Hepatocyte (in vitro differentiated cells): Measurements from ENCODE around the gene HMCN1. TPM values are rescaled to one million over a fixed set of nuclear protein-coding genes. Genes with fewer than 3 reads are reported as not detected.

Experiments
- DNase-seq: peaks from one replicate; pipeline ENCODE4 v3.0.0-alpha.2; 2016; ENCODE audit warnings: low spot score
- H2AFZ ChIP-seq: fragments of 200-600 bp; sonication (generic); 2 replicates; pipeline ENCODE4 v1.6.0; 2016; ENCODE audit warnings: antibody characterized with exemption, mild to moderate bottlenecking
- H3K27ac ChIP-seq: fragments of 200-600 bp; sonication (generic); 2 replicates; pipeline ENCODE4 v1.5.1; 2016; ENCODE audit warnings: mild to moderate bottlenecking
- H3K27me3 ChIP-seq: fragments of 200-600 bp; sonication (generic); 2 replicates; pipeline ENCODE4 v1.6.1; 2016
- H3K36me3 ChIP-seq: fragments of 200-600 bp; sonication (generic); replicated peaks from 2 replicates; pipeline ENCODE4 v1.5.1; 2016; ENCODE audit warnings: low read depth; ENCODE audit not compliant: insufficient read depth
- H3K4me1 ChIP-seq: fragments of 200-600 bp; sonication (generic); 2 replicates; pipeline ENCODE4 v1.5.1; 2016; ENCODE audit warnings: mild to moderate bottlenecking, moderate library complexity; ENCODE audit not compliant: insufficient read depth
- H3K4me2 ChIP-seq: fragments of 200-600 bp; sonication (generic); 2 replicates; pipeline ENCODE4 v1.6.0; 2016
- H3K4me3 ChIP-seq: fragments of 200-600 bp; sonication (generic); 2 replicates; pipeline ENCODE4 v1.5.1; 2016; ENCODE audit warnings: mild to moderate bottlenecking
- H3K79me2 ChIP-seq: fragments of 200-600 bp; sonication (generic); 2 replicates; pipeline ENCODE4 v1.6.0; 2017; ENCODE audit warnings: mild to moderate bottlenecking
- H3K9me2 ChIP-seq: fragments of 200-600 bp; sonication (generic); replicated peaks from 2 replicates; pipeline ENCODE4 v1.6.0; 2017; ENCODE audit warnings: mild to moderate bottlenecking; ENCODE audit not compliant: insufficient read depth
- H3K9me3 ChIP-seq: fragments of 200-600 bp; sonication (generic); 2 replicates; pipeline ENCODE4 v1.5.1; 2016; ENCODE audit warnings: low read depth, mild to moderate bottlenecking
- H4K20me1 ChIP-seq: fragments of 200-600 bp; sonication (generic); 2 replicates; pipeline ENCODE4 v1.6.0; 2016; ENCODE audit warnings: mild to moderate bottlenecking; ENCODE audit not compliant: insufficient read depth, poor library complexity, severe bottlenecking
- CTCF ChIP-seq: fragments of 200-600 bp; sonication (generic); IDR thresholded peaks from 2 replicates; pipeline ENCODE4 v1.5.1; 2016; ENCODE audit warnings: antibody characterized with exemption, mild to moderate bottlenecking; ENCODE audit not compliant: poor library complexity
- EZH2 ChIP-seq: fragments of 200-600 bp; sonication (generic); IDR thresholded peaks from 2 replicates; pipeline ENCODE4 v1.6.1; 2016; ENCODE audit warnings: antibody characterized with exemption, mild to moderate bottlenecking, borderline replicate concordance
- EZH2phosphoT487 ChIP-seq: fragments of 200-600 bp; sonication (generic); IDR thresholded peaks from one replicate; pipeline ENCODE4 v1.6.1; 2018; ENCODE audit warnings: antibody characterized with exemption, mild to moderate bottlenecking, low read depth, moderate library complexity; ENCODE audit not compliant: unreplicated experiment, severe bottlenecking
- WGBS: methylation state at CpG from one replicate; pipeline ENCODE4 v1.1.6; 2016; ENCODE audit warnings: low lambda C conversion rate; ENCODE audit errors: missing lambda C conversion rate; 5-methylcytosine and 5-hydroxymethylcytosine counted together
- polyA plus RNA-seq: library from polyadenylated mRNA; unstranded; fragments of >200 nt; fragmentation: Nextera tagmentation; extraction: Ambion mirVana; gene quantifications from 2 replicates; pipeline ENCODE4 v1.2.1, GENCODE V29; 2016
- total RNA-seq: library from RNA; depleted of rRNA; stranded (reverse); fragments of >200 nt; gene quantifications from 2 replicates; pipeline ENCODE4 v1.2.3, GENCODE V29; 2014

Gene HMCN1
- total and polyA plus RNA-seq, 2 experiments from 2014 or later = 2.3 to 13.4 TPM

GRCh38 chr1:185785586-185785985, 51.4 kb downstream of the HMCN1 start:
- H3K36me3 ChIP-seq = no peaks in the 10 kb centered on the region
- no peaks in the 10 kb centered on the region for H4K20me1 ChIP-seq
- WGBS = 79% methylated on average over 3 of the region's 3 CpGs
- H2AFZ ChIP-seq = no peak overlapping the region
- DNase-seq = no peak
- H3K79me2 ChIP-seq = no peaks in the 10 kb centered on the region
- TF ChIP-seq CTCF (no peak), EZH2phosphoT487 (no peak), EZH2 (no peak)
- H3K4me1 ChIP-seq = peaks cover 7% of the 10 kb centered on the region
- no peaks in the 10 kb centered on the region for H3K9me3 ChIP-seq
- H3K9me2 ChIP-seq = no peaks in the 10 kb centered on the region
- H3K4me3 ChIP-seq = no peak overlapping the region
- H3K4me2 ChIP-seq = no peak overlapping the region
- H3K27me3 ChIP-seq = no peaks in the 10 kb centered on the region
- no peak overlapping the region for H3K27ac ChIP-seq

GRCh38 chr1:185786524-185786923, 52.3 kb downstream of the HMCN1 start:
- no peaks in the 10 kb centered on the region for H3K79me2 ChIP-seq

GRCh38 chr1:185787238-185787637, 53.0 kb downstream of the HMCN1 start:
- Histone ChIP-seq H3K4me1 (peaks cover 7% of the 10 kb centered on the region), H3K9me2 (no peaks in the 10 kb centered on the region), H3K79me2 (no peaks in the 10 kb centered on the region), H3K27me3 (no peaks in the 10 kb centered on the region), H3K36me3 (no peaks in the 10 kb centered on the region), H3K27ac (no peak overlapping the region), H2AFZ (no peak overlapping the region), H3K4me2 (no peak overlapping the region), H4K20me1 (no peaks in the 10 kb centered on the region), H3K4me3 (no peak overlapping the region), H3K9me3 (no peaks in the 10 kb centered on the region)
- TF ChIP-seq EZH2 (no peak), CTCF (no peak), EZH2phosphoT487 (no peak)
- WGBS = 93% methylated on average over 2 of the region's 2 CpGs
- no peak for DNase-seq

More at GRCh38 chr1:185786524-185786923, 52.3 kb downstream of the HMCN1 start:
- H3K9me2 ChIP-seq = no peaks in the 10 kb centered on the region
- 88% methylated on average over 3 of the region's 3 CpGs for WGBS
- DNase-seq = no peak
- H3K27ac ChIP-seq = no peak overlapping the region
- peaks cover 7% of the 10 kb centered on the region for H3K4me1 ChIP-seq
- TF ChIP-seq EZH2 (no peak), CTCF (no peak), EZH2phosphoT487 (no peak)
- H2AFZ ChIP-seq = no peak overlapping the region
- H3K27me3 ChIP-seq = no peaks in the 10 kb centered on the region
- no peaks in the 10 kb centered on the region for H4K20me1 ChIP-seq
- H3K4me2 ChIP-seq = no peak overlapping the region
- no peaks in the 10 kb centered on the region for H3K36me3 ChIP-seq
- no peak overlapping the region for H3K4me3 ChIP-seq
- H3K9me3 ChIP-seq = no peaks in the 10 kb centered on the region

- H3K4me2 ChIP-seq = no peak overlapping the region
- no peaks in the 10 kb centered on the region for H3K79me2 ChIP-seq
- no peak overlapping the region for H3K4me3 ChIP-seq
- no peak overlapping the region for H2AFZ ChIP-seq
- no peaks in the 10 kb centered on the region for H3K27me3 ChIP-seq
- no peak for DNase-seq
- TF ChIP-seq EZH2phosphoT487 (no peak), EZH2 (no peak), CTCF (no peak)
- WGBS = 44% methylated on average over 3 of the region's 3 CpGs
- no peaks in the 10 kb centered on the region for H4K20me1 ChIP-seq
- H3K9me3 ChIP-seq = no peaks in the 10 kb centered on the region
- H3K36me3 ChIP-seq = no peaks in the 10 kb centered on the region
- H3K27ac ChIP-seq = no peak overlapping the region
- no peaks in the 10 kb centered on the region for H3K9me2 ChIP-seq
- H3K4me1 ChIP-seq = peaks cover 7% of the 10 kb centered on the region
Observed at GRCh38 chr1:185788386-185788785, 54.2 kb downstream of the HMCN1 start.
